ENCODE measurements around the gene CEACAM18.

CEACAM18 gene

DNA sequence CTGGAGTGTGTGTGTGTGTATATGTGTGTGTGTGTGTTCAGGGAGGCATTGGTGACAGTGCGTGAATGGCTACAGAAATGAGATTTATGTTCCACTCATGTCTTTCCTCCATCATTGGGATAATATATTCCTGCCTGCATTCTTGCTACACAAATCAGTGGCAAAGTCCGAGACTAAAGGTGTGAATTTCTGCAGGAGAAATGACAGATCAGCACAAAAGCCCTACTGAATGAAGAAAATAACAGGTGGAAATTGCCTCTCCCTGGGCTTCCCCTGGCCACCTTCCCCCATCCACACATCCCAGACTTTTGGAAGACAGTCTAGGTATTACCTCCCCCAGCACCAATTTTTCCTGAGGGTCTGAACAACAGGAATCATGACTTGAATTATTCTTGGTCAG lies 43.0 kb downstream of the CEACAM18 start:
- in situ Hi-C loops (cut with MboI; ENCODE audit: low pct_unique_long_range_greater_than_20kb, low sequenced_read_pairs, unreplicated experiment), result no loop called here
- no peak for TF ChIP-seq CTCF (IDR thresholded peaks at IDR 0.05; ENCODE audit: extremely low read depth, insufficient read depth, missing control alignments)
- no peak for DNase-seq (ENCODE audit: low spot score)

GRCh38 chr19:51521781-51522180 lies 43.4 kb downstream of the CEACAM18 start:
- no peak for TF ChIP-seq CTCF (IDR thresholded peaks at IDR 0.05; ENCODE audit: extremely low read depth, insufficient read depth, missing control alignments)
- in situ Hi-C loops (cut with MboI; ENCODE audit: low pct_unique_long_range_greater_than_20kb, low sequenced_read_pairs, unreplicated experiment), result no loop called here
- DNase-seq (ENCODE audit: low spot score), result no peak

GRCh38 chr19:51524666-51525264 lies 46.4 kb downstream of the CEACAM18 start:
- DNase-seq (ENCODE audit: low spot score), result no peak
- no peak for TF ChIP-seq CTCF (IDR thresholded peaks at IDR 0.05; ENCODE audit: extremely low read depth, insufficient read depth, missing control alignments)
- in situ Hi-C loops (cut with MboI; ENCODE audit: low pct_unique_long_range_greater_than_20kb, low sequenced_read_pairs, unreplicated experiment), result no loop called here

DNA sequence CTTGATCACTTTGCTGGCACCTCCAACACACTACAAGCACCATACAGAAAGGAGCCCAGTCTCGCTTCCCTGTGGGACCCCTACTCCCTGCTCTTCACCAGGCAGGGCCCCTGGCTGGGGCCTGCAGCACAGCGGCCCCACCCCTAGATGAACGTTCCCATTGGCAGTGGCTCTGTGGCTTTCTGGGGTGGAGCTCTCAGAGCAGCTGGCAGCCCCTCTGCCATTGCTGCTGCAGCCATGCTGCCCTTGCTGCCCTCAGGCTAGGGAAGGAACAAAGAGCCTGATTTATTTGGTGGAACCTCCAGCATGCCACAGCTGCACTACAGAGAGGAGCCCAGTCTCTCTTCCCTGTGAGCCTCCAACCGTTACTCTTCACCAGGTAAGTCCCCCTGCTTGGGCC lies 47.3 kb downstream of the CEACAM18 start:
- no peak for DNase-seq (ENCODE audit: low spot score)
- TF ChIP-seq CTCF (IDR thresholded peaks at IDR 0.05; ENCODE audit: extremely low read depth, insufficient read depth, missing control alignments), result no peak
- in situ Hi-C loops (cut with MboI; ENCODE audit: low pct_unique_long_range_greater_than_20kb, low sequenced_read_pairs, unreplicated experiment), result no loop called here

DNA sequence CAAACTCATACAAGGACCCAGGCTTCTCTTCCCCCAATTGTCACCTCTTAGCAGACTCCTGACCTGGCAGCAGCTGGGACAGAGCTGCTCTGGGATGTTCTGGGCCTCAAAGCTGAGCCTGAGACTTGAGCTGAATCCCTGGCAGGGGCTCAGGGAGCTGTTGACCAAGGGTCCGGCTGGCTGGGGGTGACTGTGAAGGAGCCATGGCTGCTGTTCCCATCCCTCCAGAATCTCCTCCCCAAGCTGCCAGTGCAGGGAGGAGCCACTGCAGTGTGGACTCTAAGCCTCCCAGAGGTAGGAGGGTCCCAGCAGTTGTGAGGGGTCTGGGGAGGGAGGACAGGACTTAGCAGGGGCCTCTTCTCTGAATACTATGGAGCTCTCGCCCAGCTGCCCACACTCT lies 51.0 kb downstream of the CEACAM18 start:
- no peak for TF ChIP-seq CTCF (IDR thresholded peaks at IDR 0.05; ENCODE audit: extremely low read depth, insufficient read depth, missing control alignments)
- in situ Hi-C loops (cut with MboI; ENCODE audit: low pct_unique_long_range_greater_than_20kb, low sequenced_read_pairs, unreplicated experiment), result no loop called here
- DNase-seq (ENCODE audit: low spot score), result no peak

DNA sequence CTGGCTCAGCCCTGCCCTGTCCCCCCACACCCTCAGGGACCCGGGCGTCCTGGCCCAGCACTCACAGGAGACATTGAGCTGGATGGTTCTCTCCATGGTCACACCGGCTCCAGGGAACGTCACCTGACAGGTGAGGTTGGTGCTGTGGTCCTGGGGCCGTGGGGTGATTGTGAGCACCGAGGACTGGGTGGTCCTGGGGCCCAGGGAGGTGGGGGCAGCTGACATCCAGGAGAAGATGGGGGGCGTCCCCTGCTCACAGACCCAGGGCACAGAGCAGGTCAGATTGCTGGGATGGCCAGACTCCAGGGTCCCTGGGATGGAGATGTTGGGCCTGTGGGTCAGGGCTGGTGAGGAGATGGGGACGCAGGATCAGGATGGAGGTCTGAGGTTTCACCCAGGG lies 52.3 kb downstream of the CEACAM18 start:
- TF ChIP-seq CTCF (IDR thresholded peaks at IDR 0.05; ENCODE audit: extremely low read depth, insufficient read depth, missing control alignments), result no peak

More for the DNA sequence above, 52.3 kb downstream of the CEACAM18 start:
- in situ Hi-C loops (cut with MboI; ENCODE audit: low pct_unique_long_range_greater_than_20kb, low sequenced_read_pairs, unreplicated experiment), result no loop called here
- no peak for DNase-seq (ENCODE audit: low spot score)

All from GM13977 (cell line).